Mesothelial cell of epicardium (in vitro differentiated cells): Measurements from ENCODE around the gene ATR. TPM values are rescaled to one million over a fixed set of nuclear protein-coding genes. Genes with fewer than 3 reads are reported as not detected.

ENCODE experiments used
- DNase-seq, 2 experiments: peaks; one replicate each; pipeline ENCODE4 v3.0.0; 2021; ENCODE audit warnings: low spot score in 2 of 2; ENCODE audit not compliant: unreplicated experiment in 2 of 2
- H3K27ac Mint-ChIP-seq: 2 replicates; pipeline ENCODE4 v1.8.0; 2021; ENCODE audit warnings: mixed read lengths
- H3K27me3 Mint-ChIP-seq: 2 replicates; pipeline ENCODE4 v1.8.0; 2021; ENCODE audit warnings: low read depth, mixed read lengths
- H3K36me3 Mint-ChIP-seq: 2 replicates; pipeline ENCODE4 v1.8.0; 2021; ENCODE audit warnings: mixed read lengths
- H3K4me1 Mint-ChIP-seq: 2 replicates; pipeline ENCODE4 v1.8.0; 2021; ENCODE audit warnings: mixed read lengths
- H3K4me3 Mint-ChIP-seq: 2 replicates; pipeline ENCODE4 v1.8.0; 2021; ENCODE audit warnings: mild to moderate bottlenecking, moderate library complexity, mixed read lengths
- H3K9me3 Mint-ChIP-seq: 2 replicates; pipeline ENCODE4 v1.8.0; 2021; ENCODE audit warnings: mixed read lengths
- total RNA-seq: library from RNA; stranded (reverse); gene quantifications from 3 replicates; pipeline ENCODE4 v1.2.1, GENCODE V29; 2021
- TF ChIP-seq, protein P1 (sequence below): fragments of 200-600 bp; sonication (generic); IDR thresholded peaks from one replicate; pipeline ENCODE4 v1.5.0; 2021; ENCODE audit warnings: antibody characterized with exemption; ENCODE audit not compliant: unreplicated experiment

The ATR gene
- total RNA-seq, 1 donor from 2014 or later = 25.5 TPM

DNA sequence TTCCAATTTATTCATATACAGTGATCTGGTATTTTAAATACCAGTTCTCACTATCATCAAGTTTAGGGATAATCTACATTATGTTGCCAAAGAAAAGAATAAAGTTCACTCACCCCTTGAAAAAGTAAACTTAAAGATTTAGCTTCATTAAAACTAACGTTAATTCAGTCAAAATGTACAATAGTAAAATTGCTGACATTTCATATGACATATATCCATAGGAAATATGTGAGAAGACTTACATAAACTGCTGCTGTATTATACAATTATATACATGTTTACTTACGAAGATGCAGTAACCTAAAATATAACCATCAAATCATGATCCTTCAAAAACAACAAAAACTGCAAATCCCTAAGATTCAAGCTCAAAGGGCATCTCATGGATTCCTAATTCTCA lies 44.0 kb downstream of the ATR start:
- Mint-ChIP-seq H3K4me1 (no peaks in the 10 kb centered on the region), H3K27me3 (no peaks in the 10 kb centered on the region), H3K36me3 (peaks cover 37% of the 10 kb centered on the region), H3K9me3 (peaks cover 18% of the 10 kb centered on the region), H3K4me3 (no peak overlapping the region), H3K27ac (no peak overlapping the region)
- DNase-seq = no peak
- TF ChIP-seq, protein P1, sequence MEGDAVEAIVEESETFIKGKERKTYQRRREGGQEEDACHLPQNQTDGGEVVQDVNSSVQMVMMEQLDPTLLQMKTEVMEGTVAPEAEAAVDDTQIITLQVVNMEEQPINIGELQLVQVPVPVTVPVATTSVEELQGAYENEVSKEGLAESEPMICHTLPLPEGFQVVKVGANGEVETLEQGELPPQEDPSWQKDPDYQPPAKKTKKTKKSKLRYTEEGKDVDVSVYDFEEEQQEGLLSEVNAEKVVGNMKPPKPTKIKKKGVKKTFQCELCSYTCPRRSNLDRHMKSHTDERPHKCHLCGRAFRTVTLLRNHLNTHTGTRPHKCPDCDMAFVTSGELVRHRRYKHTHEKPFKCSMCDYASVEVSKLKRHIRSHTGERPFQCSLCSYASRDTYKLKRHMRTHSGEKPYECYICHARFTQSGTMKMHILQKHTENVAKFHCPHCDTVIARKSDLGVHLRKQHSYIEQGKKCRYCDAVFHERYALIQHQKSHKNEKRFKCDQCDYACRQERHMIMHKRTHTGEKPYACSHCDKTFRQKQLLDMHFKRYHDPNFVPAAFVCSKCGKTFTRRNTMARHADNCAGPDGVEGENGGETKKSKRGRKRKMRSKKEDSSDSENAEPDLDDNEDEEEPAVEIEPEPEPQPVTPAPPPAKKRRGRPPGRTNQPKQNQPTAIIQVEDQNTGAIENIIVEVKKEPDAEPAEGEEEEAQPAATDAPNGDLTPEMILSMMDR = no peak

DNA sequence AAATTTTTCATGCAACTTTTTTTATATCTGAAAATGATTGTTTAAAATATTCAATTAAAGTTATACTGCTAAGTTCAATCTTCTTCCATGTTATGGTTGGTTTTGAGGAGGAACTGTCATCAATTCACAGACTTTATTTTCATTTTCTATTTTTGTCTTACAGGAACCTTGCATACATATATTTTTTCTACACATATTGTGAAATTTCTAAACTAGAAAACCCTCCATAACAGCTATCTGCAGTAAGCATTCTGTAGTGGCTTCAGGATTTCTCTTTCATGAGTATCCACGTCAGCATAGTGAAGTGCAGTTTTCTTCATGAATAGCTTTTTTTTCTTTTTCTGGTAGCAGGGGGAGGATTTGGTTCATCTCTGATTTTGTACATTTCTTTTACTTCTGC lies 48.2 kb downstream of the ATR start:
- H3K9me3 Mint-ChIP-seq = peaks cover 18% of the 10 kb centered on the region
- H3K4me3 Mint-ChIP-seq = no peak overlapping the region
- no peak overlapping the region for H3K27ac Mint-ChIP-seq
- DNase-seq = no peak
- TF ChIP-seq, protein P1 = no peak
- no peaks in the 10 kb centered on the region for H3K4me1 Mint-ChIP-seq
- H3K36me3 Mint-ChIP-seq = peaks cover 37% of the 10 kb centered on the region
- H3K27me3 Mint-ChIP-seq = no peaks in the 10 kb centered on the region

DNA sequence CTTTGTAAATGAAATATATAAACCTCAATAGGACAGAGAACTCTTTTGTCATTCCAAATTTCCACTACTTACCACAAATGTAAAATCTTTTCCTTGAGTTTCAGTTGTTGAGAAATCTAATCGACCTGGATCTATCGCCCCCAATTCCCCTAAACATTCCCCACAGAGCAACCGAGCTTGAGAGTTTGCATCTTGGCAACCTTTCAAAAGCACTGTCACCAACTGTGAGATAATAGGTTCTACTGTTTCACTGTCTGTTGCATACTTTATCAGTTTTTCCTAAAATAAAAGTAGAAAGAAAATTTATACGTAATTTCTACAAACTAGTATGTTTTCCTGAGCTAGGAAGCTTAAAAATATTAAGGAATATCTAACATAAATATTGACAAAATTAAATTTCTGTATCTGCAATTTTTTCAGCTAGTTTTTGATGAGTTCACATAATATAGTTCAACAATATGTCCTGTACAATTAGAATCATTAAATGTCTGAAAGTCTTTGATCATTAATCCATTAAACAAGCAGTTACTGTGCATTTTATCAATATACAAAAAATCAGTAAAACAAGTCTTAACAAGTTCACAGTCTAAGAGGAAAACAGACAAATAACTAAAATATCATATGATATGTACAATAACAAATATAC lies 54.5 kb downstream of the ATR start:
- no peak for DNase-seq
- TF ChIP-seq, protein P1 = no peak
- H3K36me3 Mint-ChIP-seq = peaks cover 30% of the 10 kb centered on the region
- H3K27me3 Mint-ChIP-seq = no peaks in the 10 kb centered on the region
- H3K4me3 Mint-ChIP-seq = no peak overlapping the region
- peak overlapping the region; percentile 3 for H3K27ac Mint-ChIP-seq
- H3K9me3 Mint-ChIP-seq = peaks cover 18% of the 10 kb centered on the region
- H3K4me1 Mint-ChIP-seq = no peaks in the 10 kb centered on the region

DNA sequence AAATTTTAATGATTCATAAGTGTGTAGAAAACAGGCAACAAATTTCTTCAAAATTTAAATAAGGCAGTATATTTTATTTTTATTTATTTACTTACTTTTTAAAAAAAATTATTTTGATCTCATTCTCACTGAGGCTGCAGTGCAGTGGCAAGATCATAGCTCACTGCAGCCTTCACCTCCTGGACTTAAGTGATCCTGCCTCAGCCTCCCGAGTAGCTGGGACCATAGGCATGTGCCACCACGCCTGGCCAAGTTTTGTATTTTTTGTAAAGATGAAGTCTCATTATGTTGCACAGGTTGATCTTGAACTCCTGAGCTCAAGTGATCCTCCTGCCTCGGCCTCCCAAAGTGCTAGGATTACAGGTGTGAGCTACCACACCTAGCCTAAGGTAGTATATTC lies 69.5 kb downstream of the ATR start:
- H3K4me1 Mint-ChIP-seq = no peaks in the 10 kb centered on the region
- no peak overlapping the region for H3K4me3 Mint-ChIP-seq
- TF ChIP-seq, protein P1 = no peak
- DNase-seq = no peak
- H3K27ac Mint-ChIP-seq = no peak overlapping the region
- no peaks in the 10 kb centered on the region for H3K9me3 Mint-ChIP-seq
- peaks cover 23% of the 10 kb centered on the region for H3K36me3 Mint-ChIP-seq
- H3K27me3 Mint-ChIP-seq = no peaks in the 10 kb centered on the region

DNA sequence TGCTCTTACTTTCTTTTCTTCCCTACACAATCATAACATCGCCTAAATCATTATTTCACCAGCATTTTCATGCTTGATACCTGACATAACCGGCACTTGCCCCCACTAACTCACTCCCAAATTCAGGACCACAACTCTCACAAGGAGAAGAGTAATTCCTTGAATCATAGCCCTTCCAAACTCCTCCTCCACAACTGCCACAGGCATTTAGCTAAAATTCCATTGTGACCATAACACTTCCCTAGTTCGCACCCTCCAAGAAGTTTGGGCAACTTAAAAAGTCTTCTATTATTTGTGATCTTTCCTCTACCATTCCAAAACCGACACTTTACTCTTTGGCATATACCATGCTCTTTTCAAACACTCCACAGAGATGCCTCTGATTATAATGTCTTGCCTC lies 71.3 kb downstream of the ATR start:
- no peak for DNase-seq
- no peak overlapping the region for H3K27ac Mint-ChIP-seq
- no peak overlapping the region for H3K4me3 Mint-ChIP-seq
- no peaks in the 10 kb centered on the region for H3K9me3 Mint-ChIP-seq
- no peaks in the 10 kb centered on the region for H3K27me3 Mint-ChIP-seq
- H3K4me1 Mint-ChIP-seq = peaks cover 6% of the 10 kb centered on the region
- TF ChIP-seq, protein P1 = no peak
- peaks cover 24% of the 10 kb centered on the region for H3K36me3 Mint-ChIP-seq
